ENCODE measurements around the gene ZNF746. TPM values are rescaled to one million over a fixed set of nuclear protein-coding genes. Genes with fewer than 3 reads are reported as not detected.

The ZNF746 gene
- 19.1 and 20.5 TPM in 2 replicates for total RNA-seq
- long read RNA-seq, partial matches to known transcripts: 0 of 2 reads
- long read RNA-seq, other reads (novel, unspliced or antisense): 2 of 2 reads

DNA sequence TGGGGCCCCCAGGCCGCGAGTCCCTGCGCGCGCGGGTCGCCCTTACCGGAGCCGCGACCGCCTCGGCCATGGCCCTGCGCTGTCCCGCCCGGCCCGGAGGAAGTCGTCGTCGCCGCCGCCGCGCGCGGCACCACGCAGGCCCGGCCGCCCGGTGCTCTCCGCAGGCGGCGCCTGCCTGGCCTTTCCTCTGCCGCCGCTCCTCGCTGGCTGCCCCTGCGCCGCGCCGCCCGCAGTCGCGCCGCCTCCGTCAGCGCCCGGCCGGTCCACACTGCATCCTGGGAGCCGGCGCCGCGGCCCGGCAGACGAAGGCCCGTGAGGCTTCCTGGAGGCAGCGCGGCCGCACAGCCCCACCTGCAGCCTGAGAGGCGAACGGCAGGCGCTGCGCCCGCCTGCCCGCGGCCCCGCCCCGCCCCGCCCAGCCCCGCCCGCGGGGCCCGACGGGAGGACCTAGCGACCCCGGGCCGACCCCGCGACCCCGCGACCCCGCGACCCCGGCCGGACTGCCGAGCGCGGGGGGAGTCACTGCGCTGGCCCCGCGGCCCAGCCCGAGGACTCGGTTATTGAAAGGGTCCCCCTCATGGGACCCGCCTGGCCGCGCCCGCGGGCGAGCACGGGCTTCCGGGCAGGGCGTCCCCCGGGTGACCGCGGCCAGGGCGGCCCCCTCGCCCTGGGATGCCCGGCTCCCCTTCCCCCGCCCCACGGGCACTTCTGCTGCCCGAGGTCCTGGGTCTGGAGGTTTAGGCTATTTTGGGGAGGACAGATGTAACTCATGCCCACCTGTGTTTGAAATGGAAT lies at the start of gene ZNF746:
TSS of gene ZNF746 (minus strand) at position 343 of the 795 bp plus-strand sequence. CDS start at position 70, 273 bp downstream.
- H3K27ac Mint-ChIP-seq (ENCODE audit: unreplicated experiment): peak within 1 kb of the TSS; percentile 95
- peaks cover 26% of the 10 kb centered on the region for H3K27me3 Mint-ChIP-seq (ENCODE audit: unreplicated experiment)
- no peaks in the 10 kb centered on the region for H3K9me3 Mint-ChIP-seq (ENCODE audit: unreplicated experiment)
- peak within 1 kb of the TSS; percentile 93 for H3K4me3 Mint-ChIP-seq (ENCODE audit: unreplicated experiment)
- TF ChIP-seq, protein P1, sequence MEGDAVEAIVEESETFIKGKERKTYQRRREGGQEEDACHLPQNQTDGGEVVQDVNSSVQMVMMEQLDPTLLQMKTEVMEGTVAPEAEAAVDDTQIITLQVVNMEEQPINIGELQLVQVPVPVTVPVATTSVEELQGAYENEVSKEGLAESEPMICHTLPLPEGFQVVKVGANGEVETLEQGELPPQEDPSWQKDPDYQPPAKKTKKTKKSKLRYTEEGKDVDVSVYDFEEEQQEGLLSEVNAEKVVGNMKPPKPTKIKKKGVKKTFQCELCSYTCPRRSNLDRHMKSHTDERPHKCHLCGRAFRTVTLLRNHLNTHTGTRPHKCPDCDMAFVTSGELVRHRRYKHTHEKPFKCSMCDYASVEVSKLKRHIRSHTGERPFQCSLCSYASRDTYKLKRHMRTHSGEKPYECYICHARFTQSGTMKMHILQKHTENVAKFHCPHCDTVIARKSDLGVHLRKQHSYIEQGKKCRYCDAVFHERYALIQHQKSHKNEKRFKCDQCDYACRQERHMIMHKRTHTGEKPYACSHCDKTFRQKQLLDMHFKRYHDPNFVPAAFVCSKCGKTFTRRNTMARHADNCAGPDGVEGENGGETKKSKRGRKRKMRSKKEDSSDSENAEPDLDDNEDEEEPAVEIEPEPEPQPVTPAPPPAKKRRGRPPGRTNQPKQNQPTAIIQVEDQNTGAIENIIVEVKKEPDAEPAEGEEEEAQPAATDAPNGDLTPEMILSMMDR (IDR thresholded peaks at IDR 0.05): peak; percentile 65
- H3K36me3 Mint-ChIP-seq (ENCODE audit: unreplicated experiment): peaks cover 16% of the 10 kb centered on the region
- peak; percentile 94 for DNase-seq (ENCODE audit: extremely low spot score, unreplicated experiment)
- peaks cover 20% of the 10 kb centered on the region for H3K4me1 Mint-ChIP-seq (ENCODE audit: unreplicated experiment)

DNA sequence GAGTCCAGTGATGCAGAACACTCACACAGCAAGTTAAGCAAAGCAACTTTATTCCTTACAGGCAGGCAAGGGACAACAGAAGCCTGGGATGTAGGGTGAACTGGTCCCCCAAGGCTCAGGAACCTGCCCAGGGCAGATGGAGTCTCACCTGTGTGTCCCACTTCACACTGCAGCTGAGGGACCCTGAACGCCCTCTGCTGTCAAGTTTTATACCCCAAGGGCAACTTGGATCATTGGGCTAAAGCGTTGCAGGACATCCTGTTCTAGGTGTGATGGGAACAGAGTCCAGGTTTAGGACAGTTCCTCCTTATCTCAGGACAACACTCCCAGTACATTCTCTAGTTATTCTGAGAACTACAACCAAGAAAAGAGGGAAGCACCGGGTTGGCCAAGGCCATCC lies 49.5 kb upstream of the ZNF746 start:
- Mint-ChIP-seq H3K27ac (ENCODE audit: unreplicated experiment) (no peak overlapping the region), H3K4me3 (ENCODE audit: unreplicated experiment) (no peak overlapping the region), H3K4me1 (ENCODE audit: unreplicated experiment) (no peaks in the 10 kb centered on the region), H3K9me3 (ENCODE audit: unreplicated experiment) (no peaks in the 10 kb centered on the region), H3K27me3 (ENCODE audit: unreplicated experiment) (no peaks in the 10 kb centered on the region), H3K36me3 (ENCODE audit: unreplicated experiment) (peaks cover 58% of the 10 kb centered on the region)
- TF ChIP-seq, protein P1 (IDR thresholded peaks at IDR 0.05): no peak
- no peak for DNase-seq (ENCODE audit: extremely low spot score, unreplicated experiment)

DNA sequence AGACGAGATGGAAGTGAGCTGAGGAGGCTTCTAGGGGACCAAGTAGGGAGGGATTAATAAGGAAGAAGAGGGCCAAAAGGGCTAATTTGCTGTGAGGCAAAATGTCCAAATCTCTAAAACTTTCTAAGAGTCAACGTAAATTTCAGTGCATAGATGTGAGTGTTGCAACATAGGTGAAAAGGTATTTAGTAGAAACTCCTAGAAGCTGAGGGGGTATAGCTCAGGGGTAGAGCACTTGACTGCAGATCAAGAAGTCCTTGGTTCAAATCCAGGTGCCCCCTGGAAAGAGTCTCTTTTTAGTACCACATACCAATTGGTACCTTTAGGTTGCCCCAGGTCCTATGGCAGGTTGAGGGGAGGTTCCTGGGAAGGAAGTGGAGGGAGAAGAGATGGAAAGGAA lies 48.7 kb upstream of the ZNF746 start:
- no peak overlapping the region for H3K4me3 Mint-ChIP-seq (ENCODE audit: unreplicated experiment)
- no peaks in the 10 kb centered on the region for H3K9me3 Mint-ChIP-seq (ENCODE audit: unreplicated experiment)
- no peaks in the 10 kb centered on the region for H3K27me3 Mint-ChIP-seq (ENCODE audit: unreplicated experiment)
- TF ChIP-seq, protein P1 (IDR thresholded peaks at IDR 0.05): no peak
- peaks cover 51% of the 10 kb centered on the region for H3K36me3 Mint-ChIP-seq (ENCODE audit: unreplicated experiment)
- H3K4me1 Mint-ChIP-seq (ENCODE audit: unreplicated experiment): no peaks in the 10 kb centered on the region
- DNase-seq (ENCODE audit: extremely low spot score, unreplicated experiment): no peak
- H3K27ac Mint-ChIP-seq (ENCODE audit: unreplicated experiment): no peak overlapping the region

GRCh38 chr7:149544028-149544427 lies 46.4 kb upstream of the ZNF746 start:
- TF ChIP-seq, protein P1 (IDR thresholded peaks at IDR 0.05): no peak
- Mint-ChIP-seq H3K27me3 (ENCODE audit: unreplicated experiment) (no peaks in the 10 kb centered on the region), H3K4me3 (ENCODE audit: unreplicated experiment) (no peak overlapping the region), H3K27ac (ENCODE audit: unreplicated experiment) (no peak overlapping the region), H3K4me1 (ENCODE audit: unreplicated experiment) (no peaks in the 10 kb centered on the region), H3K36me3 (ENCODE audit: unreplicated experiment) (peaks cover 35% of the 10 kb centered on the region), H3K9me3 (ENCODE audit: unreplicated experiment) (peaks cover 7% of the 10 kb centered on the region)
- DNase-seq (ENCODE audit: extremely low spot score, unreplicated experiment): no peak

- peaks cover 4% of the 10 kb centered on the region for H3K27me3 Mint-ChIP-seq (ENCODE audit: unreplicated experiment)
- no peak overlapping the region for H3K27ac Mint-ChIP-seq (ENCODE audit: unreplicated experiment)
- no peak overlapping the region for H3K4me3 Mint-ChIP-seq (ENCODE audit: unreplicated experiment)
- H3K36me3 Mint-ChIP-seq (ENCODE audit: unreplicated experiment): no peaks in the 10 kb centered on the region
- no peak for DNase-seq (ENCODE audit: extremely low spot score, unreplicated experiment)
- no peaks in the 10 kb centered on the region for H3K4me1 Mint-ChIP-seq (ENCODE audit: unreplicated experiment)
- TF ChIP-seq, protein P1 (IDR thresholded peaks at IDR 0.05): no peak
- H3K9me3 Mint-ChIP-seq (ENCODE audit: unreplicated experiment): peaks cover 32% of the 10 kb centered on the region
Measured at GRCh38 chr7:149532654-149533053, 35.0 kb upstream of the ZNF746 start.

Measured in osteocyte (in vitro differentiated cells).